Right atrium auricular region (tissue), 2 donors: Measurements from ENCODE around the gene ABCC4. TPM values are rescaled to one million over a fixed set of nuclear protein-coding genes. Genes with fewer than 3 reads are reported as not detected.

Source experiments
- DNase-seq: peaks from one replicate; pipeline ENCODE4 v3.0.0-alpha.2; 2019; ENCODE audit warnings: low spot score
- H3K27ac ChIP-seq, 2 donors: fragments of 200-600 bp; sonication (generic); 1 replicate in 1 of 2; 2 replicates in 1 of 2; pipeline ENCODE4 v1.5.1; 2016 to 2019
- H3K27me3 ChIP-seq, 2 donors: fragments of 200-600 bp; sonication (generic); one replicate each; pipeline versions ENCODE4 v1.5.1 to v1.6.0; 2017 to 2019
- H3K36me3 ChIP-seq: fragments of 200-600 bp; sonication (generic); one replicate; pipeline ENCODE4 v1.5.1; 2016
- H3K4me1 ChIP-seq, 2 donors: fragments of 200-600 bp; sonication (generic); one replicate each; pipeline versions ENCODE4 v1.5.1 to v1.6.0; 2017 to 2019
- H3K4me3 ChIP-seq, 2 donors: fragments of 200-600 bp; sonication (generic); 1 replicate in 1 of 2; 2 replicates in 1 of 2; pipeline ENCODE4 v1.5.1; 2017 to 2019; ENCODE audit warnings: mild to moderate bottlenecking in 1 of 2, moderate library complexity in 1 of 2
- H3K9me3 ChIP-seq, 2 donors: fragments of 200-600 bp; sonication (generic); one replicate each; pipeline ENCODE4 v1.5.1; 2019
- CTCF ChIP-seq, 2 donors: fragments of 200-600 bp; sonication (generic); IDR thresholded peaks; one replicate each; pipeline ENCODE4 v1.5.1; 2019; ENCODE audit warnings: antibody characterized with exemption in 2 of 2
- total RNA-seq, 2 donors: library from RNA; depleted of rRNA; stranded (reverse); fragments of >200 nt; gene quantifications; one replicate each; pipeline ENCODE4 v1.1.0, GENCODE V29; 2016

ABCC4 gene
- total RNA-seq, 2 donors from 2014 or later: 3.0 to 4.2 TPM

- TF ChIP-seq CTCF (IDR thresholded peaks at IDR 0.05): no peak
- no peak overlapping the region for H3K27ac ChIP-seq
- DNase-seq: no peak
- H3K27me3 ChIP-seq: no peaks in the 10 kb centered on the region
- no peaks in the 10 kb centered on the region for H3K9me3 ChIP-seq
- H3K4me3 ChIP-seq: no peak overlapping the region
- H3K4me1 ChIP-seq: peaks cover 0 to 23% of the 10 kb centered on the region in 2 donors
- H3K36me3 ChIP-seq: no peaks in the 10 kb centered on the region
Observed at GRCh38 chr13:95304453-95304852, 3.2 kb upstream of the ABCC4 start.

- peak overlapping the region; percentile 66 to 75 for H3K4me3 ChIP-seq
- peak overlapping the region; percentile 63 to 78 for H3K27ac ChIP-seq
- no peak for DNase-seq
- TF ChIP-seq CTCF (IDR thresholded peaks at IDR 0.05): no peak
- peaks cover 0 to 23% of the 10 kb centered on the region in 2 donors for H3K4me1 ChIP-seq
- H3K9me3 ChIP-seq: no peaks in the 10 kb centered on the region
- no peaks in the 10 kb centered on the region for H3K27me3 ChIP-seq
- no peaks in the 10 kb centered on the region for H3K36me3 ChIP-seq
Observed at GRCh38 chr13:95301968-95302393, 730 bp upstream of the ABCC4 start.

GRCh38 chr13:95300625-95301182 is 547 bp downstream of the ABCC4 start:
- H3K36me3 ChIP-seq: no peaks in the 10 kb centered on the region
- H3K4me3 ChIP-seq: peak overlapping the region; percentile 66 to 75
- H3K27ac ChIP-seq: peak overlapping the region; percentile 64 to 78
- no peak for DNase-seq
- peaks cover 0 to 23% of the 10 kb centered on the region in 2 donors for H3K4me1 ChIP-seq
- H3K27me3 ChIP-seq: no peaks in the 10 kb centered on the region
- peak in 1 of 2 donors; percentile 35 for TF ChIP-seq CTCF (IDR thresholded peaks at IDR 0.05)
- H3K9me3 ChIP-seq: no peaks in the 10 kb centered on the region

- Histone ChIP-seq H3K27me3 (no peaks in the 10 kb centered on the region), H3K4me3 (no peak overlapping the region), H3K27ac (no peak overlapping the region), H3K9me3 (no peaks in the 10 kb centered on the region), H3K36me3 (no peaks in the 10 kb centered on the region), H3K4me1 (peaks cover 0 to 23% of the 10 kb centered on the region in 2 donors)
- TF ChIP-seq CTCF (IDR thresholded peaks at IDR 0.05): no peak
- no peak for DNase-seq
Observed at GRCh38 chr13:95298971-95299621, 2.2 kb downstream of the ABCC4 start.

- no peaks in the 10 kb centered on the region for H3K27me3 ChIP-seq
- H3K27ac ChIP-seq: no peak overlapping the region
- H3K9me3 ChIP-seq: no peaks in the 10 kb centered on the region
- DNase-seq: no peak
- H3K4me1 ChIP-seq: peaks cover 0 to 23% of the 10 kb centered on the region in 2 donors
- no peak overlapping the region for H3K4me3 ChIP-seq
- no peak for TF ChIP-seq CTCF (IDR thresholded peaks at IDR 0.05)
- H3K36me3 ChIP-seq: no peaks in the 10 kb centered on the region
Observed at GRCh38 chr13:95298169-95298965, 2.9 kb downstream of the ABCC4 start.
